Spleen (tissue), 7 donors: ENCODE results near the gene CYB561D2.

Experiments used
- CTCF ChIP-seq, 11 experiments: fragments of 200-600 bp in 7 of 11; fragments of 450-650 bp in 4 of 11; sonication (generic) in 4 of 11; IDR thresholded peaks in 8 of 11; conservative IDR thresholded peaks in 3 of 11; 1 replicate in 7 of 11; 2 replicates in 4 of 11; pipeline versions ENCODE4 v1.4.0 to v1.8.0; 2016 to 2021; ENCODE audit warnings: antibody characterized with exemption in 11 of 11, inconsistent platforms in 4 of 11, mild to moderate bottlenecking in 1 of 11
- POLR2A ChIP-seq, 3 donors: fragments of 450-650 bp; IDR thresholded peaks; one replicate each; pipeline ENCODE4 v1.5.1; 2017; ENCODE audit warnings: antibody characterized with exemption in 3 of 3, mild to moderate bottlenecking in 1 of 3
- donor health status: DM: no; HTN: no; CAD: no; lungs with moderate emphysema.
- donor health status: DM: no; HTN: no; CAD: no.
- donor health status: DM: no; HTN: no; CAD: no.

GRCh38 chr3:50340147-50340447, 10.6 kb upstream of the CYB561D2 start:
- no peak for TF ChIP-seq CTCF (IDR thresholded peaks at IDR 0.05 in 8 of 11, conservative IDR thresholded peaks at IDR 0.05 in 3 of 11)
- no peak for TF ChIP-seq POLR2A (IDR thresholded peaks at IDR 0.05)
